Effector memory CD8-positive, alpha-beta T cell (primary cell): Measurements from ENCODE around the gene SMAD9.
"Not testable (repeated sequence)": the region's sequence is repeated elsewhere in the genome, so short reads cannot be mapped to it uniquely, and the experiment has no call there.

Source experiments
- ATAC-seq: fragments of 150-1000 bp; cut with Tn5 transposase; replicated peaks from 2 replicates; pipeline ENCODE4 v1.10.0; 2021; ENCODE audit warnings: mild to moderate bottlenecking, moderate library complexity
- DNase-seq, 3 experiments: peaks; one replicate each; pipeline ENCODE4 v3.0.0; 2021
- H3K27ac Mint-ChIP-seq, 2 donors: one replicate each; pipeline ENCODE4 v1.8.0; 2022; ENCODE audit warnings: mild to moderate bottlenecking in 2 of 2, mixed read lengths in 2 of 2, moderate library complexity in 2 of 2
- H3K27me3 Mint-ChIP-seq, 2 donors: one replicate each; pipeline ENCODE4 v1.8.0; 2022; ENCODE audit warnings: mixed read lengths in 2 of 2
- H3K36me3 Mint-ChIP-seq: one replicate; pipeline ENCODE4 v1.8.0; 2022; ENCODE audit warnings: mild to moderate bottlenecking, moderate library complexity, mixed read lengths; ENCODE audit not compliant: insufficient read depth
- H3K4me1 Mint-ChIP-seq, 2 donors: one replicate each; pipeline ENCODE4 v1.8.0; 2022; ENCODE audit warnings: low read depth in 2 of 2, mixed read lengths in 2 of 2
- H3K4me3 Mint-ChIP-seq, 2 donors: one replicate each; pipeline ENCODE4 v1.8.0; 2022; ENCODE audit warnings: mild to moderate bottlenecking in 2 of 2, mixed read lengths in 2 of 2, moderate library complexity in 2 of 2
- H3K9me3 Mint-ChIP-seq, 2 donors: one replicate each; pipeline ENCODE4 v1.8.0; 2022; ENCODE audit warnings: mixed read lengths in 2 of 2

SMAD9 gene

GRCh38 chr13:36897054-36897616 is 22.9 kb downstream of the SMAD9 start:
- H3K4me3 Mint-ChIP-seq: no peak overlapping the region
- no peak for DNase-seq
- H3K36me3 Mint-ChIP-seq: no peaks in the 10 kb centered on the region
- H3K27me3 Mint-ChIP-seq: peaks cover 21 to 41% of the 10 kb centered on the region in 2 donors
- no peak for ATAC-seq
- H3K27ac Mint-ChIP-seq: no peak overlapping the region
- H3K9me3 Mint-ChIP-seq: no peaks in the 10 kb centered on the region
- no peaks in the 10 kb centered on the region for H3K4me1 Mint-ChIP-seq

GRCh38 chr13:36891752-36892151 is 28.3 kb downstream of the SMAD9 start:
- H3K9me3 Mint-ChIP-seq: no peaks in the 10 kb centered on the region
- H3K36me3 Mint-ChIP-seq: no peaks in the 10 kb centered on the region

GRCh38 chr13:36888645-36889044 is 31.4 kb downstream of the SMAD9 start:
- no peak overlapping the region for H3K4me3 Mint-ChIP-seq
- no peaks in the 10 kb centered on the region for H3K4me1 Mint-ChIP-seq
- no peaks in the 10 kb centered on the region for H3K36me3 Mint-ChIP-seq
- peaks cover 34 to 38% of the 10 kb centered on the region in 2 donors for H3K27me3 Mint-ChIP-seq
- no peak overlapping the region for H3K27ac Mint-ChIP-seq
- DNase-seq: no peak
- no peaks in the 10 kb centered on the region for H3K9me3 Mint-ChIP-seq
- ATAC-seq: no peak

More at GRCh38 chr13:36891752-36892151, 28.3 kb downstream of the SMAD9 start:
- H3K4me1 Mint-ChIP-seq: no peaks in the 10 kb centered on the region
- peaks cover 37% of the 10 kb centered on the region in 2 donors for H3K27me3 Mint-ChIP-seq
- ATAC-seq (no peak), DNase-seq (no peak)
- H3K4me3 Mint-ChIP-seq: no peak overlapping the region
- H3K27ac Mint-ChIP-seq: no peak overlapping the region

- H3K36me3 Mint-ChIP-seq: no peaks in the 10 kb centered on the region
- no peak overlapping the region for H3K4me3 Mint-ChIP-seq
- H3K4me1 Mint-ChIP-seq: no peaks in the 10 kb centered on the region
- ATAC-seq (no peak), DNase-seq (no peak)
- peaks cover 34 to 38% of the 10 kb centered on the region in 2 donors for H3K27me3 Mint-ChIP-seq
- no peaks in the 10 kb centered on the region for H3K9me3 Mint-ChIP-seq
- H3K27ac Mint-ChIP-seq: no peak overlapping the region
Observed at GRCh38 chr13:36887758-36888521, 32.1 kb downstream of the SMAD9 start.

GRCh38 chr13:36885901-36886300 is 34.1 kb downstream of the SMAD9 start:
- no peak overlapping the region for H3K27ac Mint-ChIP-seq
- DNase-seq: no peak
- no peak overlapping the region for H3K4me3 Mint-ChIP-seq
- no peaks in the 10 kb centered on the region for H3K36me3 Mint-ChIP-seq
- peaks cover 30 to 34% of the 10 kb centered on the region in 2 donors for H3K27me3 Mint-ChIP-seq
- no peak for ATAC-seq
- no peaks in the 10 kb centered on the region for H3K4me1 Mint-ChIP-seq
- H3K9me3 Mint-ChIP-seq: no peaks in the 10 kb centered on the region

- DNase-seq: no peak
- no peaks in the 10 kb centered on the region for H3K36me3 Mint-ChIP-seq
- H3K27ac Mint-ChIP-seq: no peak overlapping the region
- H3K27me3 Mint-ChIP-seq: peaks cover 31 to 34% of the 10 kb centered on the region in 2 donors
- H3K4me1 Mint-ChIP-seq: no peaks in the 10 kb centered on the region
- no peak overlapping the region for H3K4me3 Mint-ChIP-seq
- no peaks in the 10 kb centered on the region for H3K9me3 Mint-ChIP-seq
- ATAC-seq: no peak
Observed at GRCh38 chr13:36884235-36884634, 35.8 kb downstream of the SMAD9 start.

GRCh38 chr13:36883824-36884223 is 36.2 kb downstream of the SMAD9 start:
- H3K36me3 Mint-ChIP-seq: no peaks in the 10 kb centered on the region
- peaks cover 36 to 38% of the 10 kb centered on the region in 2 donors for H3K27me3 Mint-ChIP-seq

GRCh38 chr13:36883392-36883791 is 36.6 kb downstream of the SMAD9 start:
- not testable (repeated sequence) for H3K4me1 Mint-ChIP-seq, DNase-seq, H3K4me3 Mint-ChIP-seq, H3K36me3 Mint-ChIP-seq, H3K9me3 Mint-ChIP-seq, ATAC-seq, H3K27ac Mint-ChIP-seq
- peaks cover 36 to 40% of the 10 kb centered on the region in 2 donors for H3K27me3 Mint-ChIP-seq

More at GRCh38 chr13:36883824-36884223, 36.2 kb downstream of the SMAD9 start:
- H3K4me3 Mint-ChIP-seq: no peak overlapping the region
- H3K4me1 Mint-ChIP-seq: no peaks in the 10 kb centered on the region
- DNase-seq (no peak), ATAC-seq (no peak)
- H3K9me3 Mint-ChIP-seq: no peaks in the 10 kb centered on the region
- no peak overlapping the region for H3K27ac Mint-ChIP-seq

- no peaks in the 10 kb centered on the region for H3K36me3 Mint-ChIP-seq
Observed at GRCh38 chr13:36882829-36883390, 37.1 kb downstream of the SMAD9 start.

GRCh38 chr13:36880961-36881360 is 39.1 kb downstream of the SMAD9 start:
- DNase-seq (no peak), ATAC-seq (no peak)
- Mint-ChIP-seq H3K36me3 (no peaks in the 10 kb centered on the region), H3K4me1 (no peaks in the 10 kb centered on the region), H3K27me3 (peaks cover 20 to 22% of the 10 kb centered on the region in 2 donors), H3K27ac (no peak overlapping the region), H3K9me3 (no peaks in the 10 kb centered on the region), H3K4me3 (no peak overlapping the region)

More at GRCh38 chr13:36882829-36883390, 37.1 kb downstream of the SMAD9 start:
- Mint-ChIP-seq H3K9me3 (no peaks in the 10 kb centered on the region), H3K27me3 (peaks cover 36 to 39% of the 10 kb centered on the region in 2 donors), H3K4me3 (no peak overlapping the region), H3K4me1 (no peaks in the 10 kb centered on the region), H3K27ac (no peak overlapping the region)
- DNase-seq (no peak), ATAC-seq (no peak)

GRCh38 chr13:36879218-36879938 is 40.7 kb downstream of the SMAD9 start:
- Mint-ChIP-seq H3K27me3 (peaks cover 13 to 14% of the 10 kb centered on the region in 2 donors), H3K4me1 (no peaks in the 10 kb centered on the region), H3K27ac (no peak overlapping the region), H3K4me3 (no peak overlapping the region), H3K36me3 (no peaks in the 10 kb centered on the region), H3K9me3 (no peaks in the 10 kb centered on the region)
- ATAC-seq (no peak), DNase-seq (no peak)

- Mint-ChIP-seq H3K27ac (no peak overlapping the region), H3K4me1 (no peaks in the 10 kb centered on the region), H3K9me3 (no peaks in the 10 kb centered on the region), H3K36me3 (no peaks in the 10 kb centered on the region), H3K27me3 (peaks cover 27 to 39% of the 10 kb centered on the region in 2 donors), H3K4me3 (no peak overlapping the region)
- no peak for ATAC-seq
- no peak for DNase-seq
Observed at GRCh38 chr13:36875961-36876360, 44.1 kb downstream of the SMAD9 start.

GRCh38 chr13:36875431-36875830 is 44.6 kb downstream of the SMAD9 start:
- ATAC-seq (no peak), DNase-seq (no peak)
- H3K4me3 Mint-ChIP-seq: no peak overlapping the region
- no peaks in the 10 kb centered on the region for H3K9me3 Mint-ChIP-seq
- H3K36me3 Mint-ChIP-seq: no peaks in the 10 kb centered on the region
- H3K27me3 Mint-ChIP-seq: peaks cover 27 to 39% of the 10 kb centered on the region in 2 donors
- H3K4me1 Mint-ChIP-seq: no peaks in the 10 kb centered on the region
- no peak overlapping the region for H3K27ac Mint-ChIP-seq
